Breast epithelium (tissue), 4 donors: ENCODE data around the gene SCUBE3. TPM values are rescaled to one million over a fixed set of nuclear protein-coding genes. Genes with fewer than 3 reads are reported as not detected.

Source experiments
- DNase-seq, 2 donors: peaks; one replicate each; pipeline ENCODE4 v3.0.0-alpha.2; 2019; ENCODE audit warnings: low spot score in 2 of 2
- H3K27ac ChIP-seq, 2 donors: fragments of 200-600 bp; sonication (generic) in 1 of 2; one replicate each; pipeline ENCODE4 v1.5.1; 2016 to 2019; ENCODE audit warnings: mild to moderate bottlenecking in 1 of 2
- H3K27me3 ChIP-seq, 2 donors: fragments of 200-600 bp; sonication (generic) in 1 of 2; one replicate each; pipeline versions ENCODE4 v1.5.1 to v1.6.0; 2017 to 2019; ENCODE audit warnings: control low read depth in 1 of 2, mild to moderate bottlenecking in 1 of 2
- H3K36me3 ChIP-seq: fragments of 200-600 bp; one replicate; pipeline ENCODE4 v1.5.1; 2019
- H3K4me1 ChIP-seq, 2 donors: fragments of 200-600 bp; sonication (generic); one replicate each; pipeline ENCODE4 v1.5.1; 2016 to 2019; ENCODE audit warnings: control low read depth in 1 of 2
- H3K4me3 ChIP-seq, 3 donors: fragments of 200-600 bp; sonication (generic); 1 replicate in 2 of 3; 2 replicates in 1 of 3; pipeline ENCODE4 v1.5.1; 2016 to 2019; ENCODE audit warnings: mild to moderate bottlenecking in 3 of 3, moderate library complexity in 2 of 3
- H3K9me3 ChIP-seq, 2 donors: fragments of 200-600 bp; sonication (generic) in 1 of 2; one replicate each; pipeline ENCODE4 v1.5.1; 2016 to 2019; ENCODE audit warnings: control low read depth in 1 of 2
- POLR2A ChIP-seq: fragments of 450-650 bp; IDR thresholded peaks from one replicate; pipeline ENCODE4 v1.6.1; 2016; ENCODE audit warnings: antibody characterized with exemption, mild to moderate bottlenecking, moderate library complexity
- POLR2AphosphoS5 ChIP-seq, 3 donors: sonication (generic); formaldehyde crosslinking; IDR thresholded peaks; one replicate each; pipeline ENCODE4 v1.6.1; 2017; ENCODE audit warnings: antibody characterized with exemption in 3 of 3
- intact Hi-C: fragments of 100-400 bp; cut with DNase I; formaldehyde crosslinking; loops from one replicate; pipeline ENCODE4 v1.15.1; 2023; ENCODE audit warnings: low total_unique reads
- total RNA-seq, 3 donors: library from RNA; depleted of rRNA; stranded (reverse); fragments of >200 nt; gene quantifications; one replicate each; pipeline ENCODE4 v1.1.0, GENCODE V29; 2016
- TF ChIP-seq, protein P1 (sequence below), 3 donors: fragments of 450-650 bp; IDR thresholded peaks; one replicate each; pipeline ENCODE4 v1.5.1; 2016 to 2017; ENCODE audit warnings: antibody characterized with exemption in 3 of 3, mild to moderate bottlenecking in 3 of 3, moderate library complexity in 3 of 3

Gene SCUBE3
- total RNA-seq, 3 donors from 2014 or later = under 0.01 to 0.33 (median under 0.01) TPM

DNA sequence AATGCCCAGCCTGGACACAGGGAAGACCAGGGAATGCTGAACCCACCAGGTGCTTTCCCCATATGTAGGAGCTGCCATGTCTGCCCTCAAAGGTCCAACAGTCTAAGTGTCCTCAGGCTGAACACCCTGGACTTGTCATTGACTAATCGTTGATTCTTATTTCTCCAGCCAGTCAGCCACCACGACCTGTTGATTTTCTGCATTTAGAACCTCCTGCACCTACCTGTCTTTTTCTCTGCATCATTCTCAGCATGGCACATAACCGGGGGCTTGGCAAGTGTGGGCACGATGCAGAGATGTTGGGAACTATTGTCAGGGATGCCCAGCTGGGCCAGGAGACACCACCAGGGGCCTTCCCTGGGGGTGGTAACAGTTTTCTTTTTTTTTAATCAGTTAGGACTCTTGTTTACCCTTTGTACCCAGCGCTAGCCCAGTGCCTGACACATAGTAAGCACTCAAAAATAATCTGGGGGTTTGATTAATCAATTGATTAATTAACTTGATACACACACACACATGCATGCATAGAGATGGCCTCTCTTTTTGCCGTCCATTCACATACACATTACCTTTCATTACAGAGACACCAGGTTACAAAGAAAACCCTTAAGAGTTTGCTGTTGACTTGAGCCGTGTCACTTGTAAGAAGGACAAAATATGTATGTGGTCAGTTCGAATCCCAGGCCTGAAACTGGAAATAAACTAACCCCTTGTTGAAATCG lies 29.0 kb upstream of the SCUBE3 start:
- intact Hi-C loops = no loop called here
- no peak for DNase-seq
- no peaks in the 10 kb centered on the region for H3K9me3 ChIP-seq
- no peak overlapping the region for H3K4me3 ChIP-seq
- no peaks in the 10 kb centered on the region for H3K36me3 ChIP-seq
- H3K27me3 ChIP-seq = no peaks in the 10 kb centered on the region
- TF ChIP-seq, protein P1, sequence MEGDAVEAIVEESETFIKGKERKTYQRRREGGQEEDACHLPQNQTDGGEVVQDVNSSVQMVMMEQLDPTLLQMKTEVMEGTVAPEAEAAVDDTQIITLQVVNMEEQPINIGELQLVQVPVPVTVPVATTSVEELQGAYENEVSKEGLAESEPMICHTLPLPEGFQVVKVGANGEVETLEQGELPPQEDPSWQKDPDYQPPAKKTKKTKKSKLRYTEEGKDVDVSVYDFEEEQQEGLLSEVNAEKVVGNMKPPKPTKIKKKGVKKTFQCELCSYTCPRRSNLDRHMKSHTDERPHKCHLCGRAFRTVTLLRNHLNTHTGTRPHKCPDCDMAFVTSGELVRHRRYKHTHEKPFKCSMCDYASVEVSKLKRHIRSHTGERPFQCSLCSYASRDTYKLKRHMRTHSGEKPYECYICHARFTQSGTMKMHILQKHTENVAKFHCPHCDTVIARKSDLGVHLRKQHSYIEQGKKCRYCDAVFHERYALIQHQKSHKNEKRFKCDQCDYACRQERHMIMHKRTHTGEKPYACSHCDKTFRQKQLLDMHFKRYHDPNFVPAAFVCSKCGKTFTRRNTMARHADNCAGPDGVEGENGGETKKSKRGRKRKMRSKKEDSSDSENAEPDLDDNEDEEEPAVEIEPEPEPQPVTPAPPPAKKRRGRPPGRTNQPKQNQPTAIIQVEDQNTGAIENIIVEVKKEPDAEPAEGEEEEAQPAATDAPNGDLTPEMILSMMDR (IDR thresholded peaks at IDR 0.05) = no peak
- no peak for TF ChIP-seq POLR2A
- TF ChIP-seq POLR2AphosphoS5 (IDR thresholded peaks at IDR 0.05) = no peak
- no peak overlapping the region for H3K27ac ChIP-seq
- peaks cover 0 to 2% of the 10 kb centered on the region in 2 donors for H3K4me1 ChIP-seq

DNA sequence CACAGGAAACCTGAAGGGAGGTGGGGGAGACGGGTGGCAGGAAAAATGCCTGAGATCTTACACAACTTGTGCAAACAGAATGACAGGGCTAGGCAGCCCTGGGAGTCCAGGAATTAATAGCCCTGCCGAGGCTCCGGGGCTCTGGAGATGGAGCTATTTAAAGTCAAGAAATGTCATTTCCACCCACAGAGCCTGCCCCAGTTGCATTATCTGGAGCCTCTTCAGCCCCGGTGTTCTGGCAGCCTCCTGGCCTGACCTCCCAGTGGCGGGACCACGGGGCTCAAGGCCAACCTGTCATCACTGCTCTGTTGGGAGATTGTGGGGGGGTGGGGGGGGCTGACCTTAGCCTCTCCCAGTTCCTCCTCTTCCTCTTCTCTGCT lies 28.5 kb upstream of the SCUBE3 start:
- intact Hi-C loops = no loop called here
- H3K27ac ChIP-seq = peak overlapping the region in 1 of 2 donors; percentile 10
- H3K4me3 ChIP-seq = no peak overlapping the region
- no peak for DNase-seq
- H3K27me3 ChIP-seq = no peaks in the 10 kb centered on the region
- TF ChIP-seq POLR2AphosphoS5 (IDR thresholded peaks at IDR 0.05) = no peak
- TF ChIP-seq POLR2A = no peak
- TF ChIP-seq, protein P1 (IDR thresholded peaks at IDR 0.05) = no peak
- no peaks in the 10 kb centered on the region for H3K36me3 ChIP-seq
- H3K9me3 ChIP-seq = no peaks in the 10 kb centered on the region
- peaks cover 0 to 2% of the 10 kb centered on the region in 2 donors for H3K4me1 ChIP-seq

DNA sequence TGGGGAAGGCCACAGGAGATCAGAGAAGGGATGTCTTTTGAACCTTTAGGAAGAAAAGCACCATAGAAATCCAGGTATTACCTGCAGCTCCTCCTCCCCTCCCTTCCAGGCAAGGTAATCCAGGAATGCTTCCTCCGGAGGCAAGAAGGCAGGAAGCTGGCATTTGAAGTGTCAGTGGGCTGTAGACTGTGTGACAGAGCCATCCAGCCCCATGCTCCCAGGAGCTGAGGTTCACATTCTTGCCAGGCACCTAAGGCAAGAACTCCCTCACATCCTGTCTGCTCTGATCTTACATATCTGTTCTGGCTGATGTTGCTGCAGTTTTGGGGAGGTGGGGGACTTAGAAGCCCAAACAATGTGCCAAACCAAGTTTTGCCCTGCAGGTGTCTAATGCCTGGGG lies 27.8 kb upstream of the SCUBE3 start:
- TF ChIP-seq POLR2A = no peak
- TF ChIP-seq, protein P1 (IDR thresholded peaks at IDR 0.05) = no peak
- no peak for TF ChIP-seq POLR2AphosphoS5 (IDR thresholded peaks at IDR 0.05)
- no peak for DNase-seq
- Histone ChIP-seq H3K27me3 (no peaks in the 10 kb centered on the region), H3K36me3 (no peaks in the 10 kb centered on the region), H3K4me3 (no peak overlapping the region), H3K4me1 (peaks cover 0 to 2% of the 10 kb centered on the region in 2 donors), H3K9me3 (no peaks in the 10 kb centered on the region), H3K27ac (no peak overlapping the region)
- intact Hi-C loops = no loop called here

DNA sequence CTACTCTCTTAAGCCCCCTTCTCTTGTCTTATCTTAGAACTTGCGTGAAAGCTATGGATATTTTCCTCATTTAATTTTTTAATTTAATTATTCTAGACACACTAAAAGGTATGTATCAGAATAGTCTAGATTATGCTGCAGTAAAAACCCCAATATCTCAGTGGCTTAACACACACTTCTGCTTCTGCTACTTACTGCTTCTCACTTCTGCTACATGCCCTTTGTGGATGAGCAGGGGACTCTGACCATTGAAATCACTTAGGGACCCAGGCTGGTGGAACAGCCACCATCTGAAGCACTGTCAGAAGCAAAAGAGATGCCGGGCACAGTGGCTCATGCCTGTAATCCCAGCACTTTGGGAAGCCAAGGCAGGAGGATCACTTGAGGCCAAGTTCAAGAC lies 27.2 kb upstream of the SCUBE3 start:
- TF ChIP-seq POLR2A = no peak
- no peak for TF ChIP-seq POLR2AphosphoS5 (IDR thresholded peaks at IDR 0.05)
- TF ChIP-seq, protein P1 (IDR thresholded peaks at IDR 0.05) = no peak
- no peak for DNase-seq
- H3K9me3 ChIP-seq = no peaks in the 10 kb centered on the region
- H3K4me3 ChIP-seq = no peak overlapping the region
- intact Hi-C loops = no loop called here
- H3K27ac ChIP-seq = no peak overlapping the region
- no peaks in the 10 kb centered on the region for H3K27me3 ChIP-seq
- peaks cover 0 to 2% of the 10 kb centered on the region in 2 donors for H3K4me1 ChIP-seq
- no peaks in the 10 kb centered on the region for H3K36me3 ChIP-seq

DNA sequence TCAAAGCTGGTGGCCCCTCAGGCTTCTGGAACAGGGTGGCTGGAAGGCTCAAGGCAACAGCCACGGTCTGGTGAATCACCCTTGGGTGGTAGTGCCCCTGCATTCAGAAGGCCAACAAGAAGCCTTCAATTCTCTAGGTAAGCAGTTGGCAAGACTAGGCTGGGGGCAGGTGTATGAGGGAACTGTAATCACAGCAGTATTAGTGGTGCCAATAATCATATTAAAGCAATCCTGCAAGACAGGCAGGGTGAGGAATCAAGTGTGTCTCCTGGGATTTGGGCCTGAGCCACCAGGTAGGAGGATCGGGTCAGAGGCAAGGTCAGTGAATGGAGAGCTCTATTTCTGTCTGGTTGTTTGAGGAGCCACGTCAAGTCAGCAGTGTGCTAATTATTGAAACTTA lies 24.9 kb upstream of the SCUBE3 start:
- TF ChIP-seq POLR2A = no peak
- TF ChIP-seq POLR2AphosphoS5 (IDR thresholded peaks at IDR 0.05) = no peak
- TF ChIP-seq, protein P1 (IDR thresholded peaks at IDR 0.05) = no peak

More for the DNA sequence above, 24.9 kb upstream of the SCUBE3 start:
- no peaks in the 10 kb centered on the region for H3K9me3 ChIP-seq
- H3K36me3 ChIP-seq = no peaks in the 10 kb centered on the region
- no peaks in the 10 kb centered on the region for H3K27me3 ChIP-seq
- DNase-seq = no peak
- H3K27ac ChIP-seq = no peak overlapping the region
- H3K4me3 ChIP-seq = no peak overlapping the region
- intact Hi-C loops = no loop called here
- H3K4me1 ChIP-seq = no peaks in the 10 kb centered on the region
